GM12878 (cell line): ENCODE measurements around the gene MTHFD2. TPM values are rescaled to one million over a fixed set of nuclear protein-coding genes. Genes with fewer than 3 reads are reported as not detected.
A peak's percentile ranks its signal among the peaks of the same experiment; 100 is the strongest.
"Not testable (repeated sequence)": the region's sequence is repeated elsewhere in the genome, so short reads cannot be mapped to it uniquely, and the experiment has no call there.

ENCODE experiments used
- ATAC-seq: fragments of 200-7000 bp; cut with Tn5 transposase; 3 replicates; pipeline ENCODE4 v1.9.1; 2020; ENCODE audit warnings: mild to moderate bottlenecking, moderate library complexity
- BruUV-seq: library from RNA; stranded (reverse); fragments of 400-500 nt; replicated peaks from 2 replicates; lab custom pipeline; 2021; lab: Mats Ljungman, UMichigan
- CTCF ChIA-PET: fragments of 300-600 bp; sonication (Branson Sonifier 250); formaldehyde crosslinking; extraction: SDS; loops from one replicate; lab custom pipeline; 2021; ENCODE audit warnings: inconsistent platforms; lab: Yijun Ruan, JAX
- POLR2A ChIA-PET: fragments of 350-600 bp; formaldehyde crosslinking; extraction: SDS; loops from one replicate; lab custom pipeline; 2021; ENCODE audit warnings: inconsistent platforms; lab: Charles Lee
- RAD21 ChIA-PET: fragments of 300-600 bp; sonication (Branson Sonifier 250); formaldehyde crosslinking; loops from one replicate; lab custom pipeline; 2023; ENCODE audit warnings: antibody characterized with exemption; ENCODE audit not compliant: unreplicated experiment; lab: Charles Lee
- SMC1A ChIA-PET: fragments of 300-600 bp; sonication (Branson Sonifier 250); formaldehyde crosslinking; loops from one replicate; lab custom pipeline; 2023; ENCODE audit not compliant: unreplicated experiment, uncharacterized antibody; lab: Charles Lee
- DNase-seq: peaks from one replicate; pipeline ENCODE4 v3.0.0-alpha.2; 2011; ENCODE audit warnings: low read depth, low spot score
- FAIRE-seq: peaks from 3 replicates; lab custom pipeline; 2011; peaks lifted over from hg19 to GRCh38; lab: Jason Lieb, UNC
- H2AFZ ChIP-seq: 2 replicates; pipeline ENCODE4 v1.6.0; 2011; ENCODE audit warnings: low read depth, low read length, control low read depth; ENCODE audit not compliant: control insufficient read depth
- H3K27ac ChIP-seq: 2 replicates; pipeline ENCODE4 v1.5.1; 2011; ENCODE audit warnings: control low read depth; ENCODE audit not compliant: control insufficient read depth, insufficient read depth
- H3K27me3 ChIP-seq, 2 experiments: replicated peaks in 1 of 2; 2 replicates each; pipeline versions ENCODE4 v1.6.0 to v1.6.1; 2011; ENCODE audit warnings: low read length in 1 of 2; ENCODE audit not compliant: control insufficient read depth in 2 of 2, insufficient read depth in 2 of 2
- H3K36me3 ChIP-seq, 2 experiments: 2 replicates each; pipeline ENCODE4 v1.5.1; 2011; ENCODE audit warnings: low read length in 1 of 2; ENCODE audit not compliant: control insufficient read depth in 2 of 2, insufficient read depth in 2 of 2
- H3K4me1 ChIP-seq: 2 replicates; pipeline ENCODE4 v1.6.1; 2011; ENCODE audit warnings: mild to moderate bottlenecking, low read length, moderate library complexity, mixed read lengths; ENCODE audit not compliant: control insufficient read depth, insufficient read depth
- H3K4me2 ChIP-seq: 2 replicates; pipeline ENCODE4 v1.6.0; 2011; ENCODE audit warnings: control low read depth; ENCODE audit not compliant: control insufficient read depth, insufficient read depth
- H3K4me3 ChIP-seq: fragments of 200-600 bp; sonication (generic); 2 replicates; pipeline ENCODE4 v1.5.1; 2016
- H3K79me2 ChIP-seq: 2 replicates; pipeline ENCODE4 v1.6.0; 2011; ENCODE audit warnings: low read length; ENCODE audit not compliant: control insufficient read depth, insufficient read depth
- H3K9ac ChIP-seq: 2 replicates; pipeline ENCODE4 v1.8.0; 2011; ENCODE audit warnings: low read length, control low read depth, mixed read lengths; ENCODE audit not compliant: control insufficient read depth, insufficient read depth
- H3K9me3 ChIP-seq: replicated peaks from 3 replicates; pipeline ENCODE4 v1.5.1; 2011; ENCODE audit warnings: mild to moderate bottlenecking, low read length; ENCODE audit not compliant: control insufficient read depth, insufficient read depth
- H4K20me1 ChIP-seq: 2 replicates; pipeline ENCODE4 v1.6.0; 2011; ENCODE audit not compliant: control insufficient read depth, insufficient read depth
- MEF2A ChIP-seq: IDR thresholded peaks from 2 replicates; pipeline ENCODE4 v1.6.1; 2011; ENCODE audit warnings: low read depth, mild to moderate bottlenecking, low read length, moderate library complexity; ENCODE audit not compliant: insufficient read depth
- WGBS: methylation state at CpG from one replicate; pipeline ENCODE4 v1.1.6; 2016; ENCODE audit warnings: low lambda C conversion rate; ENCODE audit not compliant: insufficient replicate concordance, insufficient coverage; ENCODE audit errors: missing lambda C conversion rate; 5-methylcytosine and 5-hydroxymethylcytosine counted together
- in situ Hi-C: fragments of 300-500 bp; cut with MboI; formaldehyde crosslinking; loops from 9 replicates; pipeline ENCODE4 v1.14.3; 2018; ENCODE audit warnings: mixed read lengths
- intact Hi-C: fragments of 100-400 bp; cut with micrococcal nuclease; formaldehyde crosslinking; loops from one replicate; pipeline ENCODE4 v1.14.2; 2022; ENCODE audit not compliant: unreplicated experiment
- polyA plus RNA-seq, 11 experiments: library from polyadenylated mRNA; depleted of rRNA in 4 of 11; unstranded in 6 of 11; stranded (reverse) in 5 of 11; fragments of >200 nt; fragmentation: Nextera tagmentation in 4 of 11; fragmentation: Illumina TruSeq in 1 of 11; extraction: Ambion mirVana in 4 of 11; extraction: Trizol in 1 of 11; gene quantifications; 1 replicate in 1 of 11; 2 replicates in 10 of 11; pipeline versions ENCODE4 v1.2.1 to v1.2.3, GENCODE V29; 2011 to 2016; ENCODE audit warnings: inconsistent platforms in 2 of 11, missing spikeins in 2 of 11, low read depth in 1 of 11
- total RNA-seq, 4 experiments: library from RNA; depleted of rRNA in 3 of 4; stranded (reverse); fragments of >200 nt in 3 of 4; fragmentation: Illumina TruSeq in 1 of 4; extraction: Trizol in 1 of 4; gene quantifications; 2 replicates each; pipeline versions ENCODE4 v1.2.1 to v1.2.3, GENCODE V29; 2013 to 2021
- TF ChIP-seq, protein P1 (sequence below): fragments of 450-650 bp; IDR thresholded peaks from 2 replicates; pipeline ENCODE4 v1.6.1; 2016; ENCODE audit warnings: mild to moderate bottlenecking

MTHFD2 gene
- total and polyA plus RNA-seq, 10 of the 15 experiments (the other 5 are each of a cell fraction or from before 2014, with no cell fraction given): 128 to 292 (median 150) TPM

GRCh38 chr2:74186706-74187105 lies 11.7 kb upstream of the MTHFD2 start:
- H3K79me2 ChIP-seq, H3K27me3 ChIP-seq, H3K9me3 ChIP-seq, H2AFZ ChIP-seq, FAIRE-seq, CTCF ChIA-PET, ATAC-seq, BruUV-seq, in situ Hi-C loops, H4K20me1 ChIP-seq, H3K36me3 ChIP-seq, intact Hi-C loops, H3K4me3 ChIP-seq, DNase-seq: not testable (repeated sequence)
- ChIA-PET RAD21 (interaction anchor here (1.1 to 1.9 kb wide), 3 partner anchors 8 to 13 kb away, joined by 4 to 6 read pairs (median 5); partner anchors contain the start of gene MOB1A), POLR2A (interaction anchor here (0.6 to 8.2 kb wide), 5 partner anchors 13 to 40 kb away, joined by 3 to 83 read pairs (median 5); partner anchors contain the start of gene MTHFD2), SMC1A (interaction anchor here (0.5 to 2.6 kb wide), 6 partner anchors 8 to 218 kb away, joined by 3 to 9 read pairs (median 6); partner anchors contain the start of gene MOB1A)
- Histone ChIP-seq H3K27ac (peak overlapping the region; percentile 97), H3K4me2 (peak overlapping the region; percentile 52), H3K9ac (peak overlapping the region; percentile 79; the same call in 1 of the 2 replicates), H3K4me1 (peaks cover 40% of the 10 kb centered on the region)
- 96% methylated on average over 15 of the region's 15 CpGs for WGBS

DNA sequence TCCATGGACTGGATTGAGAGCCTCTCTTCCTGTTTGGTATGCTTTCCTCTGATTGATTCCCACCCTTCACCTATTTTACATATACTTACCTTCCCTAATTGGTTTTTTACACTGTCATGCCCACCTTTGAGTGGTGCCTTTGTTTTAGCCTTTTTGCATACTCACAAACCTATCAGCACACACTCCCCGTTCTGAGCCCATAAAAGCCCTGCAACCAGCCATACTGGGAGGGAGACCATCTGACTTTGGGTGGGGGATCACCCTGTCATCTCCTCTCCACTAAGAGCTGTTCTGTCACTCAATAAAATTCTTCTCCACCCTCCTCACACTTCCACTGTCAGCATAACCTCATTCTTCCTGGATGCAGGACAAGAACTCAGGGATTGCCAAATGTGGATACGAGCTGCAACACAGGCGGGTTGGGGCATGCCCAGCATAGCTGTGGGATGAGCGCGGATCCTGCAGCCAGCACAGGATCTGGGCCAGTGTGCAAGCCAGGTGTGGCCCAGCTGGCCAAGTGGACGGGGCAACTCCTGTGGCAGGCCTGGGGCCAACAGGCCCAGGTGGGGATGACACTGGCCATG lies 10.3 kb upstream of the MTHFD2 start:
- Histone ChIP-seq H3K27me3 (no peaks in the 10 kb centered on the region), H3K4me2 (peak overlapping the region; percentile 41)
- peak; percentile 81 for FAIRE-seq

More for the DNA sequence above, 10.3 kb upstream of the MTHFD2 start:
- Histone ChIP-seq H3K4me1 (peaks cover 32% of the 10 kb centered on the region), H3K27ac (no peak overlapping the region), H3K4me3 (no peak overlapping the region), H3K36me3 (no peaks in the 10 kb centered on the region), H3K9ac (no peak overlapping the region), H3K9me3 (no peaks in the 10 kb centered on the region), H4K20me1 (no peaks in the 10 kb centered on the region), H3K79me2 (no peaks in the 10 kb centered on the region), H2AFZ (no peak overlapping the region)
- ChIA-PET POLR2A (interaction anchor here (0.6 to 8.2 kb wide), 5 partner anchors 10 to 265 kb away, joined by 4 to 83 read pairs (median 6); partner anchors contain the start of genes MOB1A and MTHFD2), CTCF (interaction anchor here (1.0 to 1.4 kb wide), 3 partner anchors 10 to 16 kb away, joined by 4 to 5 read pairs (median 5); partner anchors contain the start of gene MTHFD2), SMC1A (interaction anchor here (1.8 to 2.6 kb wide), 4 partner anchors 10 to 19 kb away, joined by 4 to 9 read pairs (median 8); partner anchors contain the start of gene MOB1A), RAD21 (interaction anchor here (0.9 to 1.9 kb wide), 3 partner anchors 10 to 20 kb away, joined by 3 to 5 read pairs (median 4); partner anchors contain the start of gene MOB1A)
- TF ChIP-seq, protein P1, sequence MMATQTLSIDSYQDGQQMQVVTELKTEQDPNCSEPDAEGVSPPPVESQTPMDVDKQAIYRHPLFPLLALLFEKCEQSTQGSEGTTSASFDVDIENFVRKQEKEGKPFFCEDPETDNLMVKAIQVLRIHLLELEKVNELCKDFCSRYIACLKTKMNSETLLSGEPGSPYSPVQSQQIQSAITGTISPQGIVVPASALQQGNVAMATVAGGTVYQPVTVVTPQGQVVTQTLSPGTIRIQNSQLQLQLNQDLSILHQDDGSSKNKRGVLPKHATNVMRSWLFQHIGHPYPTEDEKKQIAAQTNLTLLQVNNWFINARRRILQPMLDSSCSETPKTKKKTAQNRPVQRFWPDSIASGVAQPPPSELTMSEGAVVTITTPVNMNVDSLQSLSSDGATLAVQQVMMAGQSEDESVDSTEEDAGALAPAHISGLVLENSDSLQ: peak; percentile 20; the same call in 1 of the 2 replicates
- TF ChIP-seq MEF2A: no peak
- in situ Hi-C loops (no loop called here), intact Hi-C loops (no loop called here)
- WGBS: 100% methylated on average over 6 of the region's 6 CpGs
- ATAC-seq (no peak), DNase-seq (no peak)
- BruUV-seq: no TSS peak
